Loucy (cell line): Measurements from ENCODE around the gene UNC93A.
"Not testable (repeated sequence)": the region's sequence is repeated elsewhere in the genome, so short reads cannot be mapped to it uniquely, and the experiment has no call there.

Experiments
- H2AFZ ChIP-seq: fragments of 200-600 bp; sonication (generic); 2 replicates; pipeline ENCODE4 v1.6.0; 2016; ENCODE audit warnings: antibody characterized with exemption, mild to moderate bottlenecking, low read length, moderate library complexity
- H3F3A ChIP-seq: fragments of 200-600 bp; 2 replicates; pipeline ENCODE4 v1.6.0; 2016; ENCODE audit warnings: antibody characterized with exemption, low read depth, mild to moderate bottlenecking
- H3K27me3 ChIP-seq: fragments of 200-600 bp; sonication (generic); 2 replicates; pipeline ENCODE4 v1.6.1; 2014; ENCODE audit warnings: low read length, mild to moderate bottlenecking; ENCODE audit not compliant: insufficient read depth, poor library complexity, severe bottlenecking
- H3K36me3 ChIP-seq: fragments of 200-600 bp; sonication (generic); 2 replicates; pipeline ENCODE4 v1.6.1; 2016; ENCODE audit warnings: low read length; ENCODE audit not compliant: insufficient read depth
- H3K4me1 ChIP-seq: fragments of 200-600 bp; sonication (generic); 2 replicates; pipeline ENCODE4 v1.5.1; 2014; ENCODE audit warnings: low read length, mild to moderate bottlenecking; ENCODE audit not compliant: insufficient read depth, poor library complexity, severe bottlenecking
- H3K4me2 ChIP-seq: fragments of 200-600 bp; sonication (generic); 2 replicates; pipeline ENCODE4 v1.6.0; 2014; ENCODE audit warnings: antibody characterized with exemption, low read length, low read depth, mild to moderate bottlenecking; ENCODE audit not compliant: poor library complexity, severe bottlenecking
- H3K4me3 ChIP-seq: fragments of 200-600 bp; sonication (generic); 2 replicates; pipeline ENCODE4 v1.5.1; 2014; ENCODE audit warnings: low read length, mild to moderate bottlenecking, mixed read lengths; ENCODE audit not compliant: poor library complexity, severe bottlenecking
- H3K79me2 ChIP-seq: fragments of 200-600 bp; sonication (generic); 2 replicates; pipeline ENCODE4 v1.6.1; 2014; ENCODE audit warnings: low read length; ENCODE audit not compliant: insufficient read depth
- H3K9ac ChIP-seq: fragments of 200-600 bp; sonication (generic); 2 replicates; pipeline ENCODE4 v1.6.0; 2014; ENCODE audit warnings: mild to moderate bottlenecking, low read depth, low read length, moderate library complexity; ENCODE audit not compliant: poor library complexity, severe bottlenecking
- H3K9me2 ChIP-seq: fragments of 200-600 bp; sonication (generic); replicated peaks from 2 replicates; pipeline ENCODE4 v1.6.1; 2016; ENCODE audit warnings: low read depth, low read length, mixed read lengths
- H3K9me3 ChIP-seq: fragments of 200-600 bp; sonication (generic); 2 replicates; pipeline ENCODE4 v1.6.1; 2014; ENCODE audit warnings: mild to moderate bottlenecking, antibody characterized with exemption, low read length, low read depth; ENCODE audit not compliant: insufficient read depth
- H4K20me1 ChIP-seq: fragments of 200-600 bp; sonication (generic); 2 replicates; pipeline ENCODE4 v1.6.0; 2014; ENCODE audit warnings: antibody characterized with exemption, low read length, mild to moderate bottlenecking; ENCODE audit not compliant: insufficient read depth, poor library complexity, severe bottlenecking
- EZH2phosphoT487 ChIP-seq: fragments of 200-600 bp; IDR thresholded peaks from 2 replicates; pipeline ENCODE4 v1.6.1; 2018; ENCODE audit warnings: antibody characterized with exemption, mild to moderate bottlenecking, moderate library complexity, borderline replicate concordance
- TF ChIP-seq, protein P1 (sequence below): fragments of 200-600 bp; sonication (generic); conservative IDR thresholded peaks from 2 replicates; pipeline ENCODE4 v1.5.1; 2014; ENCODE audit warnings: mild to moderate bottlenecking, antibody characterized with exemption, low read length

Gene UNC93A

DNA sequence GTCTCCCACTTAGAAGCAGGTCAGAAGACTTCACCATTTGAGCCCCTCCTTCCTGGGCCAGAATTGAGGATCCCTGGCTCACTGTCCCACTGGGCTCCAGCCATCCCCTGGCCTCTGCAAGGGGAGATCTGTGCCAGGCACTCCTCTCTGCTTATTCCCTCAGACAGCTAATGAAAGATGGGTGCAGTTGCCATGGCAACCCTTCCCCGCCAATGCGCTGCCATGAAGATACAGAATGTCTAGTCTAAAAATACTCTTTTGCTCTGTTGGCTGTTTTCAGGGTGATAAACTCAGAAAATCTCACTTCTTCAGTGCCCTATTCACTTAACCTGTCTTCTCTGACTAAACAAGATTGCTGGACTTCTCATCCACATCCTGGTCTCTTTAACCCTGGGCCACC is 20.2 kb downstream of the UNC93A start:
- H3K9ac ChIP-seq: no peak overlapping the region

DNA sequence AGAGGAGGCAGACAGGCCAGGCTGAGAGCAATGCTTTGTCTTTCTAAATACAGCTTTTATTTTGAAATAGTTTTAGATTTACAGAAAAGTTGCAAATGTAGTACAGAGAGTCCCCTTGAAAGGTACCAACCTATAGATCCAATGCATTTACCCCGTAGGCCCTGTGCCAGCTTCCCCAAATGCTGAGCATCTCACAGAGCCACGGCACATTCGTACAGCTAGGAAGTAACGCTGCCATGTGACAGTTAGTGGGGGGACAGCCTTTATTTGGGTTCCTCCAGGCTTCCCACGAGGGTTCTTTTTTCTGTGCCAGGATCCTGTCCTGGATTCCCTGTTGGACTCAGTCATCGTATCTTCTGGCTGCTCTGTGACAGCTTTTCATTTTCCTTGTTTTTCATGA is 20.6 kb downstream of the UNC93A start:
- H3K27me3 ChIP-seq, H3F3A ChIP-seq, H3K9me2 ChIP-seq, H3K79me2 ChIP-seq, H3K36me3 ChIP-seq, H3K9ac ChIP-seq, H2AFZ ChIP-seq, H3K4me3 ChIP-seq, H3K4me1 ChIP-seq, H3K4me2 ChIP-seq, H4K20me1 ChIP-seq, H3K9me3 ChIP-seq: not testable (repeated sequence)

More for the DNA sequence above, 20.2 kb downstream of the UNC93A start:
- H3K9me2 ChIP-seq: no peaks in the 10 kb centered on the region
- H3K79me2 ChIP-seq: no peaks in the 10 kb centered on the region
- no peaks in the 10 kb centered on the region for H3K27me3 ChIP-seq
- TF ChIP-seq, protein P1, sequence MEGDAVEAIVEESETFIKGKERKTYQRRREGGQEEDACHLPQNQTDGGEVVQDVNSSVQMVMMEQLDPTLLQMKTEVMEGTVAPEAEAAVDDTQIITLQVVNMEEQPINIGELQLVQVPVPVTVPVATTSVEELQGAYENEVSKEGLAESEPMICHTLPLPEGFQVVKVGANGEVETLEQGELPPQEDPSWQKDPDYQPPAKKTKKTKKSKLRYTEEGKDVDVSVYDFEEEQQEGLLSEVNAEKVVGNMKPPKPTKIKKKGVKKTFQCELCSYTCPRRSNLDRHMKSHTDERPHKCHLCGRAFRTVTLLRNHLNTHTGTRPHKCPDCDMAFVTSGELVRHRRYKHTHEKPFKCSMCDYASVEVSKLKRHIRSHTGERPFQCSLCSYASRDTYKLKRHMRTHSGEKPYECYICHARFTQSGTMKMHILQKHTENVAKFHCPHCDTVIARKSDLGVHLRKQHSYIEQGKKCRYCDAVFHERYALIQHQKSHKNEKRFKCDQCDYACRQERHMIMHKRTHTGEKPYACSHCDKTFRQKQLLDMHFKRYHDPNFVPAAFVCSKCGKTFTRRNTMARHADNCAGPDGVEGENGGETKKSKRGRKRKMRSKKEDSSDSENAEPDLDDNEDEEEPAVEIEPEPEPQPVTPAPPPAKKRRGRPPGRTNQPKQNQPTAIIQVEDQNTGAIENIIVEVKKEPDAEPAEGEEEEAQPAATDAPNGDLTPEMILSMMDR: no peak
- no peak for TF ChIP-seq EZH2phosphoT487
- no peaks in the 10 kb centered on the region for H3K36me3 ChIP-seq
- no peaks in the 10 kb centered on the region for H4K20me1 ChIP-seq
- H3K9me3 ChIP-seq: no peaks in the 10 kb centered on the region; the same call in 1 of the 2 replicates
- no peaks in the 10 kb centered on the region for H3K4me1 ChIP-seq
- H3F3A ChIP-seq: no peaks in the 10 kb centered on the region
- H2AFZ ChIP-seq: no peak overlapping the region
- H3K4me2 ChIP-seq: no peak overlapping the region
- H3K4me3 ChIP-seq: no peak overlapping the region

DNA sequence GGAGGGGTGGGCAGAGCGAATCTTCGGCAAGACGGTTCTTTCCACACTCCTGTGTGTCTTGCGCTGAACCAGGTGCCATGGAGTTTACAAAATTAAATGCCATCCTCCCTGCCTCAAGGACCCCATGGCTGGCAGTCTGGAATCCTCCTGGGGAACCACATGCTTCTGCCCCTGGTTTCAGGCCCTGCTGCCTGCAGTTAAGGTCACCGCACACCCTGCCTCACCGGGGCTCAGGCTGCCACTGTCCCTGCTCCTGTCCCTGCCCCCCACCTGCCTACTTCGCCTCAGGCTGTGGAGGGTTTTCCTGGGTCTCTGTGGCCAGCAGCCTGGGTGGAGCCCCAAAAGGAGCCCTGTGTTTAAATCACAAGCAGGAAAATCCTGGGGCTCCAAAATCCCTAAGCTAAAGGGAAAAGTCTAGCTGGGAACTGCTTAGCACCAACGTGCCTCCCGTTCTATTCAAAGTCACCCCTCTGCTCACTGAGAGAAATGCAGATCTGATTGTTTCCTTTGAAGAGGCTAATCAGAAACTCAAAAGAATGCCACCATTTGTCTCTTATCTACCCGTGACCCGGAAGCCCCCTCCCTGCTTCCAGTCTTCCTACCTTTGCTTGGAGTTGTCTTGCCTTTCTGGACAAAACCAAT is 23.2 kb downstream of the UNC93A start:
- Histone ChIP-seq H3K4me1 (no peaks in the 10 kb centered on the region), H3K4me2 (no peak overlapping the region), H3F3A (no peaks in the 10 kb centered on the region), H3K79me2 (no peaks in the 10 kb centered on the region), H4K20me1 (no peaks in the 10 kb centered on the region), H3K27me3 (no peaks in the 10 kb centered on the region), H3K4me3 (no peak overlapping the region), H2AFZ (no peak overlapping the region), H3K36me3 (no peaks in the 10 kb centered on the region), H3K9me3 (no peaks in the 10 kb centered on the region; the same call in 1 of the 2 replicates), H3K9ac (no peak overlapping the region), H3K9me2 (no peaks in the 10 kb centered on the region)
- TF ChIP-seq EZH2phosphoT487: no peak
- TF ChIP-seq, protein P1: no peak

DNA sequence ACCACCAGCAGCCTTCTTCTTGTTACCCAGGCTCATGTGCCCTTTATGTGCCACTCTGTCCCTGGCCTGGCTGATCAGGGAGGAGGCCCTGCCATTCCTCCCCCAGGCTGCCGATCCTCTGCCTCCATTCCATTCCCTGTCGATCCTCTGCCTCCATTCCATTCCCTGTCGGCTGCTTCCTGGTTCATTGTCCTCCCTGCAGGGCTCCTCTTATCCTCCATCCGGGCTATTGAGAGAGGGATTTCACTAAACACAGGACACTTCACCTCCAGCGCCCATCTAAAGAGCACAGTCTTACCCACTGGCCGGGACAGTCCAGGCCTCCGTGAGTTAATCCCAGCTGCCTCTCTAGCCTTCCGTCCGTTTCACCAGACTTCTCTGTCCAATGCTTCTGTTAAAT is 26.1 kb downstream of the UNC93A start:
- H3K4me3 ChIP-seq: no peak overlapping the region
- H3K9ac ChIP-seq: no peak overlapping the region
- no peak overlapping the region for H3K4me2 ChIP-seq
- no peak overlapping the region for H2AFZ ChIP-seq
- H3K79me2 ChIP-seq: no peaks in the 10 kb centered on the region
- H3K27me3 ChIP-seq: no peaks in the 10 kb centered on the region
- TF ChIP-seq, protein P1: no peak
- no peak for TF ChIP-seq EZH2phosphoT487
- H3K36me3 ChIP-seq: no peaks in the 10 kb centered on the region
- H3K9me3 ChIP-seq: no peaks in the 10 kb centered on the region; the same call in 1 of the 2 replicates
- H4K20me1 ChIP-seq: no peaks in the 10 kb centered on the region
- no peaks in the 10 kb centered on the region for H3F3A ChIP-seq
- no peaks in the 10 kb centered on the region for H3K9me2 ChIP-seq
- H3K4me1 ChIP-seq: no peaks in the 10 kb centered on the region

DNA sequence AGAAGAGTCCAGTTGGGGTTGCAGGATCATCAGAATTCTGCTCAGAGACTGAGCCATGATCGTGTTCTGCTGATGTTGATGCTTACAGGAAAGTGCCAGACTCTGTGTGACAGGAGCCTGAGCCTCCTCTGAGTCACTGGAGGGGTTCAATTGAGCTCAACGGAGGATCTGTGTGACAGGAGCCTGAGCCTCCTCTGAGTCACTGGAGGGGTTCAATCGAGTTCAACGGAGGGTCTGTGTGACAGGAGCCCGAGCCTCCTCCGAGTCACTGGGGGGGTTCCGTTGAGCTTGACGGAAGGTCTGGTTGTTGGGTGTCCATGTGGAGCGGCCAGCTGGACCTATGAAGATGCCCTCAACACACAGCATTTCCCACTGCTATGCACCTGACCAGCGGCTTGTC is 27.2 kb downstream of the UNC93A start:
- H3K9me2 ChIP-seq, H3K36me3 ChIP-seq, H3K27me3 ChIP-seq, H3K4me2 ChIP-seq, H3K4me3 ChIP-seq, H3K79me2 ChIP-seq, H3K9ac ChIP-seq, H3K4me1 ChIP-seq, H4K20me1 ChIP-seq, H3F3A ChIP-seq, H2AFZ ChIP-seq, H3K9me3 ChIP-seq: not testable (repeated sequence)
